Dendritic cell treated with granulocyte-macrophage colony-stimulating factor and Interleukin-4, amounts not matched to agents 40 ng/mL and 50 ng/mL, for 4 days (primary cell): ENCODE measurements around the gene TANK.

Experiments used
- H3K27ac Mint-ChIP-seq: one replicate; pipeline ENCODE4 v1.8.0; 2022; ENCODE audit warnings: mild to moderate bottlenecking, mixed read lengths
- H3K27me3 Mint-ChIP-seq: one replicate; pipeline ENCODE4 v1.8.0; 2022; ENCODE audit warnings: mild to moderate bottlenecking, mixed read lengths
- H3K36me3 Mint-ChIP-seq: one replicate; pipeline ENCODE4 v1.8.0; 2022; ENCODE audit warnings: low read depth, mixed read lengths
- H3K4me1 Mint-ChIP-seq: one replicate; pipeline ENCODE4 v1.8.0; 2022; ENCODE audit warnings: low read depth, mixed read lengths
- H3K4me3 Mint-ChIP-seq: one replicate; pipeline ENCODE4 v1.8.0; 2022; ENCODE audit warnings: mild to moderate bottlenecking, moderate library complexity, mixed read lengths
- H3K9me3 Mint-ChIP-seq: one replicate; pipeline ENCODE4 v1.8.0; 2022; ENCODE audit warnings: mixed read lengths
- intact Hi-C: fragments of 100-400 bp; cut with micrococcal nuclease; formaldehyde crosslinking; loops from one replicate; pipeline ENCODE4 v1.15.0; 2022

The TANK gene

DNA sequence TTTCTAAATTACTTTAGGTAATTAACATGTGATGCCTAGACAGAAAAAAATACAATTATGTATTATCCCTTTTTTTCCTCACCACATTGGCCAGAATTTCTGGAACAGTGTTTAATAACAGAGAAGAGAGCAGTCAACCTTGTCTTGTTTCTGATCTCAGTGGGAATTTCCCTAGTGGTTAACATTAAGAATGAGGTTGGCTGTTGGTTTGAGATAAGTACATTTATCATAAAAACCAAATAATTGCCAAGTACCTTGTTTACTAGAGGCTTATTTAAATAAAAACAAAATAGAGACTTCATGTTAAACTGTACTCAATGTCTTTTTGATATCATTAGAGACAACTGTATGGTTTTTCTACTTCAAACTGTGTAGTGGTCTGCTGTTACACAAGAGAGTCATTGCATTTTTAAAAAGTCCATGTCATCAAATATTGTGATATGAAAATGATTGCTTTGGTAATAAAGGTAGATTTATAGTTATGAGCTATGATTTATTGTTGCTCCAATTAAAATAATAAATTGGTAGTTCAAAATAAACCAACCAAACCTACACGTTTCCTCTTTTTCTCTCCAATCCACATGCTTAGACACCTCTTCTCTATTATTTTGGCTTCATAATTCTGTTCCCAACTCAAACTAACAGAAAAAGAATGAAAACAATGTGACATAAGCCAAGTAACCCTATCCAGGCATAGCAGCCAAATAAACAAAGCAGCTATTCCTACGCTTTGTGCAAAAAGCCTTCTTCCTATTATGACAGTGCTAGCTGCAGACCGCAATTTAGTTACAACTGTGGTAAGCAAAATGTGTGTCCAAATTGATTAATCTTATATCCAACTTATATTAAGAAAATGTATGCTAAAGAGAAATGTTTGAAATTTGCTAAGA, 20.9 kb upstream of the TANK start:
- Mint-ChIP-seq H3K4me3 (peak overlapping the region; percentile 76), H3K4me1 (peaks cover 45% of the 10 kb centered on the region), H3K27me3 (no peaks in the 10 kb centered on the region), H3K9me3 (peaks cover 6% of the 10 kb centered on the region), H3K27ac (peak overlapping the region; percentile 86), H3K36me3 (peaks cover 29% of the 10 kb centered on the region)
- intact Hi-C loops, result loop anchor here (1.0 to 5.0 kb wide), 3 partner anchors 21 to 77 kb away; partner anchors contain the start of gene TANK

GRCh38 chr2:161141033-161141432, 19.2 kb upstream of the TANK start:
- Mint-ChIP-seq H3K27me3 (no peaks in the 10 kb centered on the region), H3K36me3 (peaks cover 45% of the 10 kb centered on the region)

GRCh38 chr2:161146209-161146775, 13.9 kb upstream of the TANK start:
- Mint-ChIP-seq H3K27ac (peak overlapping the region; percentile 37), H3K9me3 (peaks cover 50% of the 10 kb centered on the region), H3K4me3 (no peak overlapping the region), H3K4me1 (peaks cover 66% of the 10 kb centered on the region), H3K27me3 (no peaks in the 10 kb centered on the region), H3K36me3 (peaks cover 88% of the 10 kb centered on the region)
- intact Hi-C loops, result no loop called here

More at GRCh38 chr2:161141033-161141432, 19.2 kb upstream of the TANK start:
- H3K4me3 Mint-ChIP-seq, result no peak overlapping the region
- H3K27ac Mint-ChIP-seq, result no peak overlapping the region
- peaks cover 49% of the 10 kb centered on the region for H3K4me1 Mint-ChIP-seq
- H3K9me3 Mint-ChIP-seq, result peaks cover 11% of the 10 kb centered on the region
- intact Hi-C loops, result no loop called here

- Mint-ChIP-seq H3K27ac (no peak overlapping the region), H3K9me3 (peaks cover 57% of the 10 kb centered on the region), H3K4me3 (no peak overlapping the region), H3K36me3 (peaks cover 88% of the 10 kb centered on the region), H3K4me1 (peaks cover 59% of the 10 kb centered on the region), H3K27me3 (no peaks in the 10 kb centered on the region)
- intact Hi-C loops, result no loop called here
Observed at GRCh38 chr2:161146996-161147395, 13.2 kb upstream of the TANK start.

DNA sequence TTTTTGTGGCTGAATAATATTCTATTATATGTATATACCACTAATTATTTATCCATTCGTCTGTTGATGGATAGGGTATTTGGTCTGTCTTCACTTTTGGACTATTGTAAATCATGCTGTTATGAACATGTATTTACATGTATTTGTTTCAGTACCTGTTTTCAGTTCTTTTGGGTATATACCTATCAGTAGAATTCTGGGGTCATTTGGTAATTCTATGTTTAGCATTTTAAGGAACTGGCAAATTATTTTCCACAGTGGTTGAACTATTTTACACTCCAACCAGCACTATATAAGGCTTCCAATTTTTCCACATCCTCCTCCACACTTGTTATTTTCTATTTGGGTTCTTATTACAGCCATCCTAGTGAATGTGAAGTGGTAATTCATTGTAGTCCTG, 12.4 kb upstream of the TANK start:
- Mint-ChIP-seq H3K27me3 (no peaks in the 10 kb centered on the region), H3K4me3 (no peak overlapping the region), H3K9me3 (peaks cover 65% of the 10 kb centered on the region), H3K4me1 (peaks cover 50% of the 10 kb centered on the region), H3K36me3 (peaks cover 94% of the 10 kb centered on the region), H3K27ac (no peak overlapping the region)
- intact Hi-C loops, result no loop called here

DNA sequence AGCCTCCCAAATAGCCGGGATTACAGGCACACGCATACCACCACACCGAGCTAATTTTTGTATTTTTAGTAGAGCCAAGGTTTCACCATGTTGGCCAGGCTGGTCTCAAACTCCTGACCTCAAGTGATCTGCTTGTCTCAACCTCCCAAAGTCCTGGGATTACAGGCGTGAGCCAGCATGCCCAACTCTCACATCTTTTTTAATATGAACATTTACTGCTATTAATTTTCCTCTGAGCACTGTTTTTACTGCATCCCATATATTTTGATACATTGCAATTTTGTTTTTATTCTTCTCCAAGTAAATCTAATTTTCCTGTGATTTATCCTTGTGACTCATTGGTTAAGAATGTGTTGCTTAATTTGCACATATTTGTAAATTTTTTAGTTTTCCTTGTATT, 9.5 kb upstream of the TANK start:
- intact Hi-C loops, result no loop called here
- peaks cover 87% of the 10 kb centered on the region for H3K36me3 Mint-ChIP-seq
- H3K27ac Mint-ChIP-seq, result no peak overlapping the region
- H3K4me1 Mint-ChIP-seq, result peaks cover 30% of the 10 kb centered on the region
- peaks cover 57% of the 10 kb centered on the region for H3K9me3 Mint-ChIP-seq
- no peak overlapping the region for H3K4me3 Mint-ChIP-seq
- H3K27me3 Mint-ChIP-seq, result no peaks in the 10 kb centered on the region

GRCh38 chr2:161152302-161152701, 7.9 kb upstream of the TANK start:
- intact Hi-C loops, result no loop called here
- H3K27ac Mint-ChIP-seq, result no peak overlapping the region
- H3K9me3 Mint-ChIP-seq, result peaks cover 57% of the 10 kb centered on the region
- no peak overlapping the region for H3K4me3 Mint-ChIP-seq
- H3K4me1 Mint-ChIP-seq, result peaks cover 16% of the 10 kb centered on the region
- H3K27me3 Mint-ChIP-seq, result no peaks in the 10 kb centered on the region
- H3K36me3 Mint-ChIP-seq, result peaks cover 87% of the 10 kb centered on the region

GRCh38 chr2:161158882-161159281, 1.3 kb upstream of the TANK start:
- intact Hi-C loops, result no loop called here
- no peak overlapping the region for H3K27ac Mint-ChIP-seq
- peaks cover 73% of the 10 kb centered on the region for H3K36me3 Mint-ChIP-seq
- H3K4me1 Mint-ChIP-seq, result peaks cover 31% of the 10 kb centered on the region
- H3K4me3 Mint-ChIP-seq, result no peak overlapping the region
- no peaks in the 10 kb centered on the region for H3K27me3 Mint-ChIP-seq
- no peaks in the 10 kb centered on the region for H3K9me3 Mint-ChIP-seq

DNA sequence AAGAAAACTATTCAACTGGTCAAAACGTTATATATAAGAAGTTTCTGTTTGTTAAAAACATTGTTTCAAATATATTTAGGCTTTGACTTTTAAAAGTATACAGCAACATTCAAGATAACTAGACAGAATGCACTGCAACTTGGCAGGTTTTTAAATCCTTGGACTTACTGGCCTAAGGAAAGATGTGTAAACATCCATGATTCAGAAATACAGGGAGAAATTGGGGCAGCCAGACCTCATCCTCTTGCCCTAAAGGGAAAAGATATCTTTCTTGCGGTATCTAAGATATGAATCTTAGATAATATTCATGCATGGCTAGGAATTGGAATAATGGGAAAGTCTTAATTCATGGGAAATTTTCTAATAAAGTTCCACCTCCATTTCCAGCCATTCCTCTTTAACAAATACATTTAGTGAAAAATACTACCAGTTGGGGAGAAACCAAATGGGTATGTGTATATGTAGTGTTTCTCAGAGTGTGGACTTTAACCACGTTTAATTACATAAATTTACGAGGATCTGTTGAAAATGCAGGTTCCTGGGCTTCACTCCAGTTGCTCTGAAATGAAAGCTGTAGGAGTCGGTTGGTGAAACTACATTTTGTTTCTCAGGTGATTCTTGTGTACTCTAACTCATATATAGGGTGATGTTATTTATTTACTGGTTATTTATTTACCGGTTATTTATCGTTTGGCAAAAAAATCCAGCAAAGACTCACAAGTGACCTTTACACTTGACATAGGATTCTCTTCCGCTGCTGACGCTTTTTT, 587 bp upstream of the TANK start:
- Mint-ChIP-seq H3K36me3 (peaks cover 72% of the 10 kb centered on the region), H3K4me1 (peaks cover 28% of the 10 kb centered on the region), H3K9me3 (no peaks in the 10 kb centered on the region)

GRCh38 chr2:161161074-161161706, 962 bp downstream of the TANK start:
- H3K27ac Mint-ChIP-seq, result peak overlapping the region; percentile 98
- no peaks in the 10 kb centered on the region for H3K9me3 Mint-ChIP-seq
- H3K4me1 Mint-ChIP-seq, result peaks cover 39% of the 10 kb centered on the region
- intact Hi-C loops, result loop anchor here (5.0 kb wide), 2 partner anchors 34 to 46 kb away; no protein-coding TSS in a partner anchor
- peaks cover 66% of the 10 kb centered on the region for H3K36me3 Mint-ChIP-seq
- H3K4me3 Mint-ChIP-seq, result peak overlapping the region; percentile 95
- no peaks in the 10 kb centered on the region for H3K27me3 Mint-ChIP-seq

More for the DNA sequence above, 587 bp upstream of the TANK start:
- Mint-ChIP-seq H3K27me3 (no peaks in the 10 kb centered on the region), H3K27ac (peak overlapping the region; percentile 98), H3K4me3 (peak overlapping the region; percentile 37)
- intact Hi-C loops, result loop anchor here (1.0 to 5.0 kb wide), 4 partner anchors 20 to 82 kb away; no protein-coding TSS in a partner anchor

DNA sequence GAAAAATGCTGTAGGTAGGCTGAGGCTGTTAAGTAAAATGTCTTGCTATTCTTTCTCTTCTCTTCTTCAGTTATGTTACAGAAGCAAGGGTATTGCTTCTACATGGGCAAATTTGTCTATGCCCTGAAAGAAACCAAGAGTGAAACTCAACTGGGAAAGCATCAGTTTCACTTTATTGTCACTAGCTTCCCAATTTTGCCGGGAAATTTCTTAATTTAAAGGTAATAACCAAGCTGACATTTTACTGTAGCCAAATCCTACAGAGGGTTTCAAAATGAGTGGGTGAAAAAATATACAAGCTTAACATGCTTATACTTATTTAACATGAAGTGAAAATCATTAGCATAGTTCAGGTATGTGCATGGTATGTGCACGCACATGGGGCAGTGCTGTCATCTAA, 3.2 kb downstream of the TANK start:
- Mint-ChIP-seq H3K4me3 (no peak overlapping the region), H3K27me3 (no peaks in the 10 kb centered on the region), H3K36me3 (peaks cover 69% of the 10 kb centered on the region), H3K4me1 (peaks cover 61% of the 10 kb centered on the region), H3K27ac (peak overlapping the region; percentile 63), H3K9me3 (no peaks in the 10 kb centered on the region)
- intact Hi-C loops, result loop anchor here (5.0 kb wide), 2 partner anchors 36 to 44 kb away; no protein-coding TSS in a partner anchor

GRCh38 chr2:161164161-161164560, 3.9 kb downstream of the TANK start:
- Mint-ChIP-seq H3K27me3 (no peaks in the 10 kb centered on the region), H3K27ac (no peak overlapping the region), H3K4me1 (peaks cover 68% of the 10 kb centered on the region), H3K4me3 (no peak overlapping the region), H3K36me3 (peaks cover 62% of the 10 kb centered on the region), H3K9me3 (no peaks in the 10 kb centered on the region)
- intact Hi-C loops, result loop anchor here (5.0 kb wide), 2 partner anchors 37 to 43 kb away; no protein-coding TSS in a partner anchor

DNA sequence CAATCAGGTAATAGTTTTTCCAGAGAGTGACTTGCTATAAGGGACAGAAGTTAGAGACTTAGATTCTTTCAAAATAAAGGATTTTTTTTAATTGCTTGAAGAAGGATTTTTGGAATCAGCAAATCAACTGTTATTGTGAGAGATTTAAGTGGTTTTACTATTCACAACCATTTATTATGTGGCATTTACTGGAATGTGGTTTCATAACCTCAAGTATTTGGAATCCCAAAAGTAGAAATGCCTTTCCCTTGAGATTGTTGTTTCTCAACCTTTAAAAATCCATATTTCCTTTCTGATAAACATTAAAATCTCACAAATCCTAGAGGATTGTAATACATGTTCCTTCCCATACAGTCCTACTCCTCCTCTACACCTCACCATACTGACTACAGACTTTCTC, 5.0 kb downstream of the TANK start:
- intact Hi-C loops, result no loop called here
- Mint-ChIP-seq H3K4me3 (peak overlapping the region; percentile 20), H3K27me3 (no peaks in the 10 kb centered on the region), H3K27ac (peak overlapping the region; percentile 78), H3K9me3 (no peaks in the 10 kb centered on the region), H3K4me1 (peaks cover 76% of the 10 kb centered on the region), H3K36me3 (peaks cover 58% of the 10 kb centered on the region)
